ENCODE data around the gene PPME1. TPM values are rescaled to one million over a fixed set of nuclear protein-coding genes. Genes with fewer than 3 reads are reported as not detected.

Gene PPME1
- total RNA-seq, 2 donors from 2014 or later: 47.9 to 98.5 TPM

DNA sequence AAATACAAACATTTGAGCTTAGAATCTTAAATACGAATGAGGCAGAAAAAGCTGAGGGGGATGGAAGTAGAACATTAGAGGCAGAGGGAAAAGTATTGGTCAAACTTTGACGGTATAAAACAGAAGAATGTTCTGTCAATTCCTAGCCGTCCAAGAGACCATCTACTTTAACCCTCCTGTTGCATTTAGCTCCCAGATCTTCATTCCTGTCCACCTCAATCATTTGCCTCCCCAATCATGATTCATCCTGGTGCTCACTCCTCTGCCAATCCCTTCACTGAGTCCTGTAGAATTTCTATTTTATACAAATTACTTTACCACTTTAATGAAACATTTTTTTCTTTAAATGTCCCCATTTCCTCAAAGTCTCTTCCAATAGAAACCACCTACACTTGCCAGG lies 28.5 kb upstream of the PPME1 start:
- ATAC-seq (replicated peaks): no peak
- peaks cover 28% of the 10 kb centered on the region for H3K36me3 Mint-ChIP-seq (ENCODE audit: low read depth)
- no peak overlapping the region for H3K27ac Mint-ChIP-seq

DNA sequence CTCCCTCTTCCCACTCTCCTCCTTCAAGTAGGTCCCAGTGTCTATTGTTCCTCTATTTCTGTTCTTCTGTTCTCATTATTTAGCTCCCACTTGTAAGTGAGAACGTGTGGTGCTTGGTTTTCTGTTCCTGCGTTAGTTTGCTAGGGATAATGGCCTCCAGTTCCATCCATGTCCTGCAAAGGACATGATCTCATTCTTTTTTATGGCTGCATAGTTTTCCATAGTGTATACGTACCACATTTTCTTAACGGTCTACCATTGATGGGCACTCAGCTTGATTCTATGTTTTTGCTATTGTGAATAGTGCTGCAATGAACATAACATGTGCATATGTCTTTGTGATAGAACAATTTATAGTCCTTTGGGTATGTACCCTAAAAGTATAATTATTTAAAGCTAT lies 26.5 kb upstream of the PPME1 start:
- H3K9me3 Mint-ChIP-seq: no peaks in the 10 kb centered on the region

More for the DNA sequence above, 28.5 kb upstream of the PPME1 start:
- H3K4me3 Mint-ChIP-seq: no peak overlapping the region
- H3K9me3 Mint-ChIP-seq: no peaks in the 10 kb centered on the region
- H3K27me3 Mint-ChIP-seq: no peaks in the 10 kb centered on the region
- peaks cover 4% of the 10 kb centered on the region for H3K4me1 Mint-ChIP-seq

DNA sequence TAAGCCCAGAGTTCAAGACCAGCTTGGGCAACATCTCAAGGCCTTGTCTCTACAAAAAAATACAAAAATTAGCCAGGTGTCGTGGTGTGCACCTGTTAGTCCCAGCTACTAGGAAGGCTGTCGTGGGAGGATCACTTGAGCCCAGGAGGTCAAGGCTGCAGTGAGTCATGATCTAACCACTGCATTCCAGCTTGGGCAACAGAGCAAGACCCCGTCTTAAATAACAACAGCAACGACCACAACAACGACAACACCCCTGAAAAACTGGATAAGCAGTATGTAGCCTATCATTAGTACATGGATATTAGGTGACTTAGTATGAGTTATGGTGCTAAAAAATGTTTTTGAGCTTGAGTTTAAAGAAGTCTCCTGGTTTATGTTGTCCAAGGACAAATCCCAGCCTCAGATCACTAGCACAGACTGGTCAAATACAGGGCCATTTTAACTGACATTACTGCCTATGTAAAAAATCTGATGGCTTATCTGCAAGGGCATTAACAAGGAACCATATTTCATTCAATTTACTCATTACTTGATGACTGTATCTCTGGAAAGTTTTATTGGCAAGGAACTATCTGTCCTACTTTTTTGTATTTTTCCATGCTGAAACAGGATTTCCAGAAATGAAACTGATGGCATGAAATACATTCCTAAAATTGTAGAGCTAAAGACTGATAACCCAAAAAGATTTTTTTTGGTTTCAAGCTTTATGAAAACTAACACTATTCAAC lies 23.7 kb upstream of the PPME1 start:
- no peak for ATAC-seq (replicated peaks)
- peaks cover 20% of the 10 kb centered on the region for H3K36me3 Mint-ChIP-seq (ENCODE audit: low read depth)
- no peak overlapping the region for H3K4me3 Mint-ChIP-seq
- H3K27me3 Mint-ChIP-seq: no peaks in the 10 kb centered on the region
- H3K27ac Mint-ChIP-seq: no peak overlapping the region
- H3K9me3 Mint-ChIP-seq: no peaks in the 10 kb centered on the region
- H3K4me1 Mint-ChIP-seq: peaks cover 4% of the 10 kb centered on the region

More for the DNA sequence above, 26.5 kb upstream of the PPME1 start:
- no peak overlapping the region for H3K4me3 Mint-ChIP-seq
- peaks cover 4% of the 10 kb centered on the region for H3K4me1 Mint-ChIP-seq
- no peak overlapping the region for H3K27ac Mint-ChIP-seq
- ATAC-seq (replicated peaks): no peak
- H3K27me3 Mint-ChIP-seq: no peaks in the 10 kb centered on the region
- peaks cover 9% of the 10 kb centered on the region for H3K36me3 Mint-ChIP-seq (ENCODE audit: low read depth)

DNA sequence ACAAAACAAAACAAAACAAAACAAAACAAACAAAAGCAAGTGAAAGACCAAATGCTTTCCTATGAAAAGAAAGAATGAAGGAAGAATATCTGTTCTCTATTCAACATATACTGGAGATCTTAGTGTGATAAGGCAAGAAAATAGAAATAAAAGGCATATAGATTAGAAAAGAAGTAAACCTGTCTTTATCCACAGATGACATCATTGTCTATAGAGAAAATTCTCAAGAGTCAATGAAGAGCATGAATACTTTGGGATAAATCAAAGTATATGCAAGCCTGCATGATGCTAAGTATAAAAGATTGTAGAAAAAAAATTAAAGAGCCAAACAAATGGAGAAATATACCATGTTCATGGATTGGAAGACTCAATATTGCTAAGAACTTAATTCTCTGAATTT lies 17.9 kb upstream of the PPME1 start:
- Mint-ChIP-seq H3K36me3 (ENCODE audit: low read depth) (peaks cover 64% of the 10 kb centered on the region), H3K27me3 (no peaks in the 10 kb centered on the region), H3K4me3 (no peak overlapping the region), H3K27ac (no peak overlapping the region), H3K4me1 (no peaks in the 10 kb centered on the region), H3K9me3 (no peaks in the 10 kb centered on the region)
- ATAC-seq (replicated peaks): no peak

DNA sequence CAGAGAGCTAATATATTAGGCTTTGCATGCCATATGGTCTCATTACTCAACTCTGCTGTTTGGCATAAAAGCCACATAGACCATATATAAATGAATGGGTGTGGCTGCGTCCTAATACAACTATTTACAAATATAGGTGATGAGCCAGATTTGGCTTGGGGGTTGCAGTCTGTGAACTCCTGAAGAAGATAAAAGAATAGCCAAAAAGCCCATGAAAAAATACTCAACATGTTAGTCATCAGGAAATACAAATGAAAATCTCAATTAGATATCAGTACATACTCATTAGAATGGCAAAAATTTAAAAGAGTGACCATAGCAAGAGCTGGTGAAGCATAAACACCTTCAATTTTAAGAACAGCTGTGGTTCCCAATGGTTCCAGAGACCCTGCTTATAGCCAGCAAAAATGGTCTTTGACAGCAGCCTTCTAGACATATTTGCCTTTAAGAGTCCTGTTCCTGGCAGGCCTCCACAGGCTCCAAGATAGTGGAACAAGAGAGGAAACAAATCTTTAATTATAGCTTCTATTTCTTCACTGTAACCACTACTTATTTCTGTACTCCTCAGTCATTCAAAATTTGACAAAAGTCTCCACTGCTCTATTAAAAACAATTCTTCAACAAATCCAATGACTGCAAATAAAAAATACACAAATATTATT lies 16.3 kb upstream of the PPME1 start:
- no peaks in the 10 kb centered on the region for H3K4me1 Mint-ChIP-seq
- no peak overlapping the region for H3K4me3 Mint-ChIP-seq
- ATAC-seq (replicated peaks): no peak
- peaks cover 71% of the 10 kb centered on the region for H3K36me3 Mint-ChIP-seq (ENCODE audit: low read depth)
- H3K9me3 Mint-ChIP-seq: no peaks in the 10 kb centered on the region
- no peak overlapping the region for H3K27ac Mint-ChIP-seq
- no peaks in the 10 kb centered on the region for H3K27me3 Mint-ChIP-seq

DNA sequence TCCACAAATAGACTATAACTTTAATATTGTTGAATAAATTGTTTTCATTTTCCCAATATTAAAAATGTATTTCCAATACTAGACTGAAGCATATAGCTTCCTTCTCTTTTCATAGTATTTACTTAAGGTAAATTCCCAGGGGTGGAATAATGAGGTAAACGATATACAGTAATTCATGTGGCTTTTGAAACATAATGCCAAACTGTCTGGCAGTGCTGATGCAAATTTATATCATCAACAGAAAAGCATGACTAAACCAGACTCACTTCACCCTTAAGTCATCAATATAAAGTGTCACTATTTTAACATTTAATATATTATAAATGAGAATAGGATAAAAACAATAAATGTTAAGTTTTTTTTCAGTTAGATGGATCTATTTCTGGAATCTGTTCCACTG lies 13.9 kb upstream of the PPME1 start:
- no peaks in the 10 kb centered on the region for H3K9me3 Mint-ChIP-seq
- H3K4me1 Mint-ChIP-seq: peaks cover 11% of the 10 kb centered on the region
- no peak for ATAC-seq (replicated peaks)
- H3K27me3 Mint-ChIP-seq: no peaks in the 10 kb centered on the region
- H3K4me3 Mint-ChIP-seq: no peak overlapping the region
- peaks cover 79% of the 10 kb centered on the region for H3K36me3 Mint-ChIP-seq (ENCODE audit: low read depth)
- no peak overlapping the region for H3K27ac Mint-ChIP-seq

DNA sequence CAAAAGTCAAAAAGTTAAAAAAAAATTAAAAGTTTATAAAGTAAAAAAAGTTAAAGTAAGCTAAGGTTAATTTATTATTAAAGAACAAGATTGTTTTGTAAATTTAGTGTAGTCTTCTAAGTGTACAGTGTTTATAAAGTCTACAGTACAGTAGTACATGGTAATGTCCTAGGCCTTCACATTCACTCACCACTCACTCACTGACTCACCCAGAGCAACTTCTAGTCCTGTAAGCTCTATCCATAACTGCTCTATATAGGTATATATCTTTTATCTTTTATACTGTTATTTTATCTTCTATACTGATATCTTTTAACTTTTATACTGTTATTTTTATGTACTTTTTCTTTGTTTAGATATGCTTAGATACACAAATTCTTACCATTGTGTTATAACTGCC lies 11.4 kb upstream of the PPME1 start:
- Mint-ChIP-seq H3K4me3 (no peak overlapping the region), H3K27me3 (no peaks in the 10 kb centered on the region), H3K36me3 (ENCODE audit: low read depth) (peaks cover 68% of the 10 kb centered on the region), H3K4me1 (peaks cover 16% of the 10 kb centered on the region), H3K9me3 (no peaks in the 10 kb centered on the region), H3K27ac (no peak overlapping the region)
- no peak for ATAC-seq (replicated peaks)

DNA sequence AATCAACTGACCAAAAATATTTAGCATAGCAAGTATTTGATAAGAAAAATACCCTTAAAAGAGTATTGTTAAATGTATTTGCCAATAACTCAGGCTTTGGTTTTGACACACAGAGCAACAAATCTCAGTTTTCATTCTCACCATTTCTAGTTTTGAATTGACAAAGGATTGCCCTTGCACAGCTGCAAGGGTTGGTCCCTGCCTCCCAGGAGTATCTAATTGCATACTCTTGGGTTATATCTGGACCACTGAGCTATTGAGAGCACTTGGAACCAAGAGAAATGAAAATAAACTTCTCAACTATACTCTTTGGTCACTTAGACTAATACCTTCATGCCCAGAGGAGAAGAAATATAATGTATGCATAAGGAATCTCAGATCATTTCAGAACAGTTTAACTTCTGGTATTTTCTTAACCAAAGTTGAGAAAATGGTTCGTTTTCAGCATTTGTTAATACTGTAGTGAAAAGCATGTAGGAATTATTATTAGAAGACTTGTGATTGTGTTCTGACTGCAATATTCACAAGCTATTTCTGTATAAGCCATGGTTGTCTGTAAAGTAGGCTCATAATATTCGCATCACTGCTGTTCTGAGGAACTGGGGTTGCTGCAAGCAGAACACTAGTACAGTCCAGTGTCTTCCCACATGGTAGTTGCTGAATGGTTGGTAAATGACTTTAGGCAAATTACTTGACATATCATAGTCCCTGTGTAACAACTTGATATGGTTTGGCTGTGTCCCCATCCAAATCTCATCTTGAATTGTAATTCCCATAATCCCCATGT lies 8.2 kb upstream of the PPME1 start:
- no peak overlapping the region for H3K27ac Mint-ChIP-seq
- H3K27me3 Mint-ChIP-seq: no peaks in the 10 kb centered on the region
- peaks cover 73% of the 10 kb centered on the region for H3K36me3 Mint-ChIP-seq (ENCODE audit: low read depth)
- no peaks in the 10 kb centered on the region for H3K9me3 Mint-ChIP-seq
- ATAC-seq (replicated peaks): peak; percentile 68
- peaks cover 16% of the 10 kb centered on the region for H3K4me1 Mint-ChIP-seq
- H3K4me3 Mint-ChIP-seq: no peak overlapping the region

DNA sequence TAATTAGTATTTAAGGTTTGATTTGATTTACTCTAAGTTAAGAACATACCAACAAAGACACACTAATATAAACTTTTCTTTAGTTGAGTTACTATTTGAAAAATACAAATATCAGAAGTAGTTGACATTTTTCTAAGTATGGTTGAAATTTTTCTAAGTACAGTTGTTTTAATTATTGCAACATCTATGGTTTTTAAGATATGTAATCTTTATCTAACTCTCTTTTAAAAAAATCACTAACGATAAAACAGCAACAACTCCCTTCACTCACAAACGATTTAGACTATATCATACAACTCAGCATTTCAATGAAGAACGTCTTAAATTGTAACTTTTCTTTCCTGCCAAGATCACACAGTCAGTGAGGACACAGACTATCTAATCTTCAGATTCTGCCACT lies 2.3 kb upstream of the PPME1 start:
- Mint-ChIP-seq H3K27ac (no peak overlapping the region), H3K4me1 (no peaks in the 10 kb centered on the region), H3K4me3 (no peak overlapping the region), H3K27me3 (no peaks in the 10 kb centered on the region), H3K9me3 (no peaks in the 10 kb centered on the region), H3K36me3 (ENCODE audit: low read depth) (peaks cover 50% of the 10 kb centered on the region)
- ATAC-seq (replicated peaks): no peak

DNA sequence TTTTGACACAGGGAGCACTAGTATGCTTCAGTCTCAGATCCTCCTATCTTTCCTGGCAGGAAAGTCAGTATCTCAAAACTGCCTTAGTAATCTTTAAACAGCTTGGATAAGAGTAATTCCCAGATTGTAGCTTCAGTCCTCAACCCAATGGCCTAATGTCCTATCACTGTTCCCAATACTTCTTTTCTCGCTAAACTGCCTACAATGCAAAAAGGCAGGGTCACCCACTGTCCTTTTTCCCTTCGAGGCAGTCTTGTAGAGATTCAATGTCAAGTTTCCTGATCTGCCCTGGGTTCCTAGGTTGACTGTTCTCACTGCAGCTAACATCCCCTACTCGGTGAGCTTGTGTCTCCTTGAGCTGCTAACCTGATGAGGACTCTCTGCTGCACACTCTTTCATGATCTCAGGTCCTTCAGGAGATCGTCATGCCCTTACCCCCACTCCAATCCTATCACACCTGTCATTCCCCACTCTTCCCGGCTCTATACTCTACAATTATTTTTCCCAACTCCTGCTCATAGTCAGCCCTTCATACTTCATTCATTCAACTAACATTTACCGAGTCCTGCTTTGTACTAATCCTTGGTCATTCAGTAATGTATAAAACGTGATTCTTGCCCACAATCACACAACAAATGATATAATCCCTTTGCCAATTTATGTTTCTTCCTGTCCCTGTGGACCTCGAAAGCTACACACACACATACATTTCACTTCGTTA lies 1.2 kb upstream of the PPME1 start:
- H3K27ac Mint-ChIP-seq: no peak overlapping the region
- ATAC-seq (replicated peaks): no peak
- H3K27me3 Mint-ChIP-seq: no peaks in the 10 kb centered on the region
- peaks cover 6% of the 10 kb centered on the region for H3K4me1 Mint-ChIP-seq
- no peaks in the 10 kb centered on the region for H3K9me3 Mint-ChIP-seq
- H3K36me3 Mint-ChIP-seq (ENCODE audit: low read depth): peaks cover 50% of the 10 kb centered on the region
- no peak overlapping the region for H3K4me3 Mint-ChIP-seq

DNA sequence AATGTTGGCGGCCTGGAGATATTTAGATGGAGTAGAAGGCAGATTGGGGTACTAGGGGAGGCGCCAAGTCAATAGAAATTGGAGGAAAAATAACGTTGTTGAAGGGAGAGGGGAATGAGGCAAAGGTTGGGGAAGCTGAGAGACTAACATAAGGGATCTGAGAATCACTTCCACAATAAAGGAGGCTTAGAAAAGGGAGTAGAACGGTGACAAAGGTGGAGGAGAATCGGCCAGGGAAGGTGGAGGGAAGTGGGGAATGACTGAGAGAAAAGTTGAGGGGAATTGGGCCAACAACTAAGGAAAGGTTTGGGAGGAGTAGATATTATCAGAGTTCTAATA lies 510 bp downstream of the PPME1 start:
- Mint-ChIP-seq H3K27ac (no peak overlapping the region), H3K4me3 (no peak overlapping the region), H3K27me3 (no peaks in the 10 kb centered on the region), H3K9me3 (no peaks in the 10 kb centered on the region), H3K36me3 (ENCODE audit: low read depth) (peaks cover 50% of the 10 kb centered on the region), H3K4me1 (peaks cover 6% of the 10 kb centered on the region)
- no peak for ATAC-seq (replicated peaks)

DNA sequence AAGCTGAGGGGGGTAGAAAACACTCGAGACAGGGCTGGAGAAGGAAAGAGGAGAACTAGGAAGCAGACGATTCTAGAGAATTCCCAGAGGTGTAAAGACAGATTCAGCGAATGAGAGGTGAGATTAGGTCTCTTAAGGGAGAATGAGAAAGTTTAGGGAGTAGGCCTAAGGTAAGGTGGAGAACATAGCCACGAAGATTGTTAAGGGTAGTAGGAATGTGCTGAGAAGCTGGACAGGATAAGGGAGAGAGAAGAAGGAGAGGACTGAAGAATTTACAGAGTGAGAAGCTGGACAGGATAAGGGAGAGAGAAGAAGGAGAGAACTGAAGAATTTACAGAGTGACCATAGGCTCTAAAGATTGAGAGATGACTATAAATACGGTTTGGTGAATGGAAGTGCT lies 908 bp downstream of the PPME1 start:
- Mint-ChIP-seq H3K27ac (no peak overlapping the region), H3K4me1 (peaks cover 6% of the 10 kb centered on the region), H3K9me3 (no peaks in the 10 kb centered on the region), H3K4me3 (no peak overlapping the region), H3K27me3 (no peaks in the 10 kb centered on the region), H3K36me3 (ENCODE audit: low read depth) (peaks cover 48% of the 10 kb centered on the region)
- no peak for ATAC-seq (replicated peaks)

DNA sequence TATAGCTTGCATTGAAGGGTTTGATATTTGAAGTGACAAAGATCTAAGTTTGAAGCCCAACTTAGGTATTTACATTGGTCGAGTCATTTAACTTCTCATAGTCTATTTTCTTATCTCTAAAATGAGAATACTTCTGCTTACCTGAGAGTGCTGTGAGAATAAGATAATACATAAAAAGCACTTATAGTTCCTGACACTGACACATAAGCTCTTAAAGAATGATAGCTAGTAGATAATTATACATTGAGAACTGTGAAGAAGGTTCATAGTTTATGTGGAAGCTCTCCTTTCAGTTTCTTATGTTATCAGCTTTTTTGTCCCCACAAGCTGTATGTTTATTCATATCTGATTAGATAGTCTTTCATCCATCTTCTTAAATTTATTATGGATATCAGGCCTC lies 4.8 kb downstream of the PPME1 start:
- no peaks in the 10 kb centered on the region for H3K9me3 Mint-ChIP-seq
- peaks cover 24% of the 10 kb centered on the region for H3K4me1 Mint-ChIP-seq
- H3K27me3 Mint-ChIP-seq: no peaks in the 10 kb centered on the region
- no peak for ATAC-seq (replicated peaks)
- no peak overlapping the region for H3K27ac Mint-ChIP-seq
- no peak overlapping the region for H3K4me3 Mint-ChIP-seq
- H3K36me3 Mint-ChIP-seq (ENCODE audit: low read depth): peaks cover 56% of the 10 kb centered on the region

DNA sequence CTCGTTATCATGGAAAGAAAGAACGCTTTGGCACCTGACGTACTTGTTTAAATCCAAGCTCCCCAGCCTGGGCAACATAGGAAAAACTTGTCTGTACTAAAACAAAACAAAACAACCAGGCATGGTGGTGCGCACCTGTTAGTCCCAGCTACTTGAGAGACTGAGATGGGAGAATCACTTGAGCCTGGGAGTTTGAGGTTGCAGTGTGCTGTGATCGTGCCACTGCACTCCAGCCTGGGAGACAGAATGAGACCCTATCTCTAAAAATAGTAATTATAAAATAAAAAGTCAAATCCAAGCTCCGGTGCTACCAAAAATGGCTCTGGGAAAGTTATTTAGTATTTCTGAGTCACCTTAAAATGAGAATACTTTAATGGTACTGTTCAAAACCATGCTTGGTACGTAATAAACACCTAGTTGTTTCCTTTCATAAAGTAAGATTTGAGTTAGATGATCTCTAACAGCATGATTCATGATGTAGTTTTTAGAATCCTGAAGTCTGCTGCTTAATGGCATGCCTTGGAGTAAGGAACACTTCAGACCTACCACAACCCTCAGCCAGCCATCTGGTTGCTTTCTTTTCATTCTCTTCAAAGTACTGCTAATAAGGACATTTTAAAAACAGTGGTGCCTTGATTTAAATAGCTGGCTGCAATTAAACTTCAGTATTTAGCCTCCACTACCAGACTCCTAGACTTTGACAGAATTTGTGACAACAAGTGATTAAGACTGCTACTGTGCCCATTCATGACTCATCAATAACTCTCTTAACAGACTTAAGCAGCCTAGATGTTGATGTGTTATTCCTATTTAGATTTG lies 8.4 kb downstream of the PPME1 start:
- peaks cover 20% of the 10 kb centered on the region for H3K4me1 Mint-ChIP-seq
- peak; percentile 89 for ATAC-seq (replicated peaks)

More for the DNA sequence above, 8.4 kb downstream of the PPME1 start:
- Mint-ChIP-seq H3K9me3 (no peaks in the 10 kb centered on the region), H3K36me3 (ENCODE audit: low read depth) (peaks cover 56% of the 10 kb centered on the region), H3K27me3 (no peaks in the 10 kb centered on the region), H3K4me3 (no peak overlapping the region), H3K27ac (no peak overlapping the region)
